GM23338 (cell line): ENCODE data around the gene TDRD7.

Source experiments
- CREB1 ChIP-seq: fragments of 250-450 bp; sonication (Bioruptor Pico); IDR thresholded peaks from 2 replicates; pipeline ENCODE4 v1.5.0; 2020; ENCODE audit warnings: low read depth, mild to moderate bottlenecking, moderate library complexity
- EZH2 ChIP-seq: fragments of 200-600 bp; sonication (generic); IDR thresholded peaks from one replicate; pipeline ENCODE4 v1.8.0; 2017; ENCODE audit warnings: antibody characterized with exemption, mild to moderate bottlenecking, low read depth; ENCODE audit not compliant: unreplicated experiment
- EZH2phosphoT487 ChIP-seq: fragments of 200-600 bp; sonication (generic); IDR thresholded peaks from one replicate; pipeline ENCODE4 v1.8.1; 2018; ENCODE audit warnings: antibody characterized with exemption; ENCODE audit not compliant: unreplicated experiment
- JUNB ChIP-seq: IDR thresholded peaks from one replicate; pipeline ENCODE4 v1.6.1; 2016; ENCODE audit warnings: antibody characterized with exemption; ENCODE audit not compliant: unreplicated experiment
- NANOG ChIP-seq: IDR thresholded peaks from 2 replicates; pipeline ENCODE4 v1.6.1; 2016; ENCODE audit warnings: antibody characterized with exemption, borderline replicate concordance
- POLR2AphosphoS5 ChIP-seq: IDR thresholded peaks from 2 replicates; pipeline ENCODE4 v1.6.1; 2016; ENCODE audit warnings: antibody characterized with exemption, low read depth
- STAT1 ChIP-seq: IDR thresholded peaks from one replicate; pipeline ENCODE4 v1.6.1; 2016; ENCODE audit warnings: antibody characterized with exemption; ENCODE audit not compliant: unreplicated experiment
- TF ChIP-seq, protein P1 (sequence below), 2 experiments: fragments of 200-600 bp in 1 of 2; sonication (generic) in 1 of 2; conservative IDR thresholded peaks; 2 replicates each; pipeline versions ENCODE4 v1.5.1 to v1.6.1; 2016 to 2017; ENCODE audit warnings: antibody characterized with exemption in 2 of 2, low read depth in 2 of 2, mild to moderate bottlenecking in 2 of 2, moderate library complexity in 1 of 2
- TF ChIP-seq, protein P2 (sequence below): IDR thresholded peaks from one replicate; pipeline ENCODE4 v1.6.1; 2018; ENCODE audit warnings: antibody characterized with exemption; ENCODE audit not compliant: unreplicated experiment
- TF ChIP-seq, protein P3 (sequence below): IDR thresholded peaks from 2 replicates; pipeline ENCODE4 v1.6.1; 2016; ENCODE audit warnings: antibody characterized with exemption

DNA sequence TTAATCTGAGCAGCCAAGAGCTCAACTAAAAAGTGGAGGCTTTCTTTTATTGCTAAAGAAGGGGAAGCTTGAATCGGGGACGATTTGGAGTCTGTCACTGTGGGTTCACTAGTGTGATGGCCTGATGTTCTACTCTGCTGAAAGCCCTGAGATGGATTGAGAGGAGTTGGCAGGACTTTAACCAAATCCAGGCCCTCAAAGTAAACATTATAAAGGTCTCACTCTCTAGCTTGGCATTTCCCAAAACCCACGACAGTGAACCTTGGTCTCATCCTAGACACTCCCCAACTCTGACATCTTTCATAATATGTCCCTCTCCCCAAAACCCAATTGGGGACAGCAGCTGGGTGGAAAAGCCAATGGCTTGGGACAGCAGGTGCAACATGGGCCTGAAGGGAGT, 122.3 kb downstream of the TDRD7 start:
- TF ChIP-seq, protein P1, sequence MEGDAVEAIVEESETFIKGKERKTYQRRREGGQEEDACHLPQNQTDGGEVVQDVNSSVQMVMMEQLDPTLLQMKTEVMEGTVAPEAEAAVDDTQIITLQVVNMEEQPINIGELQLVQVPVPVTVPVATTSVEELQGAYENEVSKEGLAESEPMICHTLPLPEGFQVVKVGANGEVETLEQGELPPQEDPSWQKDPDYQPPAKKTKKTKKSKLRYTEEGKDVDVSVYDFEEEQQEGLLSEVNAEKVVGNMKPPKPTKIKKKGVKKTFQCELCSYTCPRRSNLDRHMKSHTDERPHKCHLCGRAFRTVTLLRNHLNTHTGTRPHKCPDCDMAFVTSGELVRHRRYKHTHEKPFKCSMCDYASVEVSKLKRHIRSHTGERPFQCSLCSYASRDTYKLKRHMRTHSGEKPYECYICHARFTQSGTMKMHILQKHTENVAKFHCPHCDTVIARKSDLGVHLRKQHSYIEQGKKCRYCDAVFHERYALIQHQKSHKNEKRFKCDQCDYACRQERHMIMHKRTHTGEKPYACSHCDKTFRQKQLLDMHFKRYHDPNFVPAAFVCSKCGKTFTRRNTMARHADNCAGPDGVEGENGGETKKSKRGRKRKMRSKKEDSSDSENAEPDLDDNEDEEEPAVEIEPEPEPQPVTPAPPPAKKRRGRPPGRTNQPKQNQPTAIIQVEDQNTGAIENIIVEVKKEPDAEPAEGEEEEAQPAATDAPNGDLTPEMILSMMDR (conservative IDR thresholded peaks at IDR 0.05; ENCODE audit: low read depth in 2 of 2): no peak
- TF ChIP-seq EZH2 (no peak), POLR2AphosphoS5 (no peak), STAT1 (no peak), EZH2phosphoT487 (no peak), CREB1 (no peak), JUNB (no peak), NANOG (no peak)
- TF ChIP-seq, protein P2, sequence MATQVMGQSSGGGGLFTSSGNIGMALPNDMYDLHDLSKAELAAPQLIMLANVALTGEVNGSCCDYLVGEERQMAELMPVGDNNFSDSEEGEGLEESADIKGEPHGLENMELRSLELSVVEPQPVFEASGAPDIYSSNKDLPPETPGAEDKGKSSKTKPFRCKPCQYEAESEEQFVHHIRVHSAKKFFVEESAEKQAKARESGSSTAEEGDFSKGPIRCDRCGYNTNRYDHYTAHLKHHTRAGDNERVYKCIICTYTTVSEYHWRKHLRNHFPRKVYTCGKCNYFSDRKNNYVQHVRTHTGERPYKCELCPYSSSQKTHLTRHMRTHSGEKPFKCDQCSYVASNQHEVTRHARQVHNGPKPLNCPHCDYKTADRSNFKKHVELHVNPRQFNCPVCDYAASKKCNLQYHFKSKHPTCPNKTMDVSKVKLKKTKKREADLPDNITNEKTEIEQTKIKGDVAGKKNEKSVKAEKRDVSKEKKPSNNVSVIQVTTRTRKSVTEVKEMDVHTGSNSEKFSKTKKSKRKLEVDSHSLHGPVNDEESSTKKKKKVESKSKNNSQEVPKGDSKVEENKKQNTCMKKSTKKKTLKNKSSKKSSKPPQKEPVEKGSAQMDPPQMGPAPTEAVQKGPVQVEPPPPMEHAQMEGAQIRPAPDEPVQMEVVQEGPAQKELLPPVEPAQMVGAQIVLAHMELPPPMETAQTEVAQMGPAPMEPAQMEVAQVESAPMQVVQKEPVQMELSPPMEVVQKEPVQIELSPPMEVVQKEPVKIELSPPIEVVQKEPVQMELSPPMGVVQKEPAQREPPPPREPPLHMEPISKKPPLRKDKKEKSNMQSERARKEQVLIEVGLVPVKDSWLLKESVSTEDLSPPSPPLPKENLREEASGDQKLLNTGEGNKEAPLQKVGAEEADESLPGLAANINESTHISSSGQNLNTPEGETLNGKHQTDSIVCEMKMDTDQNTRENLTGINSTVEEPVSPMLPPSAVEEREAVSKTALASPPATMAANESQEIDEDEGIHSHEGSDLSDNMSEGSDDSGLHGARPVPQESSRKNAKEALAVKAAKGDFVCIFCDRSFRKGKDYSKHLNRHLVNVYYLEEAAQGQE: no peak
- TF ChIP-seq, protein P3, sequence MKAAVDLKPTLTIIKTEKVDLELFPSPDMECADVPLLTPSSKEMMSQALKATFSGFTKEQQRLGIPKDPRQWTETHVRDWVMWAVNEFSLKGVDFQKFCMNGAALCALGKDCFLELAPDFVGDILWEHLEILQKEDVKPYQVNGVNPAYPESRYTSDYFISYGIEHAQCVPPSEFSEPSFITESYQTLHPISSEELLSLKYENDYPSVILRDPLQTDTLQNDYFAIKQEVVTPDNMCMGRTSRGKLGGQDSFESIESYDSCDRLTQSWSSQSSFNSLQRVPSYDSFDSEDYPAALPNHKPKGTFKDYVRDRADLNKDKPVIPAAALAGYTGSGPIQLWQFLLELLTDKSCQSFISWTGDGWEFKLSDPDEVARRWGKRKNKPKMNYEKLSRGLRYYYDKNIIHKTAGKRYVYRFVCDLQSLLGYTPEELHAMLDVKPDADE: no peak
